Measurements from ENCODE around the gene MTUS2. TPM values are rescaled to one million over a fixed set of nuclear protein-coding genes. Genes with fewer than 3 reads are reported as not detected.
A peak's percentile ranks its signal among the peaks of the same experiment; 100 is the strongest.

MTUS2 gene
- total and polyA plus RNA-seq, 7 experiments from 2014 or later = 0.05 to 0.83 TPM; not detected in 5

DNA sequence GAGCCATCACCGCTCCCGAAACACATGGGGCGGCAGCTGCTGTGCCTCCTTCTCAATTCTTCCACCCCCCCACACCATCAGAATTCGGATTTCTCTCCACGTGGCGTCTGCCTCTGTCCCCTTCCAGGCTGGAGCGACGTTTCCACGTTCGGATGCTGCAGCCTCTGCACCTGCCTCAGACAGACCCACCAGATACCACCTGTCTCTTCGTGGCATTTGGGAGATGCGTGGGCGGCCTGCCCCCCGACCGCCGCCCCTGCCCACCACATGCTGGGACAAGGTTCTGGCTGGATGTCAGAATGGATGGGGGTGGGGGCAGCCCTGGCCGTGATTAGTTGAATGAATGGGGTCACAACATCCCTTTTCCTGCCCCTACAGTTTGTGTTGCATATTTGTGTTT is 685.4 kb downstream of the MTUS2 start:
- Mint-ChIP-seq H3K36me3 (no peaks in the 10 kb centered on the region), H3K27ac (no peak overlapping the region), H3K9me3 (no peaks in the 10 kb centered on the region), H3K4me3 (no peak overlapping the region), H3K4me1 (peaks cover 0 to 7% (median 4%) of the 10 kb centered on the region in 7 donors), H3K27me3 (peaks cover 11 to 15% (median 12%) of the 10 kb centered on the region in 5 donors)
- Histone ChIP-seq H3K9me3 (ENCODE audit: control insufficient read depth in 2 of 3, low read length in 3 of 3) (no peaks in the 10 kb centered on the region), H3K27me3 (ENCODE audit: control insufficient read depth in 2 of 2, insufficient read depth in 2 of 2, low read length in 2 of 2) (no peaks in the 10 kb centered on the region), H3K36me3 (ENCODE audit: control insufficient read depth in 2 of 3, insufficient read depth in 3 of 3, low read length in 3 of 3) (no peaks in the 10 kb centered on the region), H3K4me1 (ENCODE audit: control insufficient read depth in 2 of 2, insufficient read depth in 2 of 2, low read length in 2 of 2) (no peaks in the 10 kb centered on the region), H3K27ac (ENCODE audit: low read depth, low read length) (no peak overlapping the region), H3K4me3 (ENCODE audit: low read length) (no peak overlapping the region)
- DNase-seq (no peak), ATAC-seq (no peak)
- ChIA-PET POLR2A (no interaction called here), CTCF (interaction anchor here (1.0 kb wide), 1 partner anchor 30 kb away, joined by 3 read pairs; no protein-coding TSS in a partner anchor)
- intact Hi-C loops (cut with micrococcal nuclease) = loop anchor here in 1 of 2 donors (5.0 kb wide), 3 partner anchors 342 to 962 kb away; partner anchors contain the start of gene HMGB1

DNA sequence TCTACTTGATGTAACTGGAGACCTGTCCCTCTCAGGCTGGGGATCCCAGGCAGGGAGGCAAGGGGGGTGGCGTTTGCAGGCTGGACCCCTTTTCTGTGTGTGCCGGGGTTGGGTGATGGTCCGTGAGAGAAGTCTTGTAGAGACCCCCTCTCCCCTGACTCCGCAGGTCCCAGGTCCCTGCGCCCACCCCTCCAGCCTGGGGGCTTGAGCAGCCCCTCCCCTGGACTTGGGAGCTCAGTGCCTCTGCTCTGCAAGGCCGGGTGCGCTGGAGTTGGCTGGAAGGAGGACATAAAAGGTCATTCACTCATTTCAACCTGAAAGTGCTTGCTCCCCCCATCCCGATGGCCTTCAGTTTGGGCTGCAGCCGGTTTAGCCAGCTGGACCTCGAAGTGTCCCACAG is 685.8 kb downstream of the MTUS2 start:
- intact Hi-C loops (cut with micrococcal nuclease) = loop anchor here in 1 of 2 donors (2.0 to 5.0 kb wide), 4 partner anchors 341 to 1045 kb away; partner anchors contain the start of gene HMGB1
- Histone ChIP-seq H3K4me3 (ENCODE audit: low read length) (no peak overlapping the region), H3K4me1 (ENCODE audit: control insufficient read depth in 2 of 2, insufficient read depth in 2 of 2, low read length in 2 of 2) (no peaks in the 10 kb centered on the region), H3K27me3 (ENCODE audit: control insufficient read depth in 2 of 2, insufficient read depth in 2 of 2, low read length in 2 of 2) (no peaks in the 10 kb centered on the region), H3K27ac (ENCODE audit: low read depth, low read length) (no peak overlapping the region), H3K36me3 (ENCODE audit: control insufficient read depth in 2 of 3, insufficient read depth in 3 of 3, low read length in 3 of 3) (no peaks in the 10 kb centered on the region), H3K9me3 (ENCODE audit: control insufficient read depth in 2 of 3, low read length in 3 of 3) (no peaks in the 10 kb centered on the region)
- H3K4me1 Mint-ChIP-seq = peaks cover 0 to 7% (median 4%) of the 10 kb centered on the region in 7 donors
- H3K27me3 Mint-ChIP-seq = peaks cover 8 to 13% (median 12%) of the 10 kb centered on the region in 5 donors
- ChIA-PET CTCF (interaction anchor here (1.8 kb wide), 1 partner anchor 202 kb away, joined by 5 read pairs; no protein-coding TSS in a partner anchor), POLR2A (no interaction called here)
- H3K9me3 Mint-ChIP-seq = no peaks in the 10 kb centered on the region
- H3K4me3 Mint-ChIP-seq = no peak overlapping the region
- no peaks in the 10 kb centered on the region for H3K36me3 Mint-ChIP-seq
- no peak for DNase-seq
- H3K27ac Mint-ChIP-seq = no peak overlapping the region
- ATAC-seq = no peak

DNA sequence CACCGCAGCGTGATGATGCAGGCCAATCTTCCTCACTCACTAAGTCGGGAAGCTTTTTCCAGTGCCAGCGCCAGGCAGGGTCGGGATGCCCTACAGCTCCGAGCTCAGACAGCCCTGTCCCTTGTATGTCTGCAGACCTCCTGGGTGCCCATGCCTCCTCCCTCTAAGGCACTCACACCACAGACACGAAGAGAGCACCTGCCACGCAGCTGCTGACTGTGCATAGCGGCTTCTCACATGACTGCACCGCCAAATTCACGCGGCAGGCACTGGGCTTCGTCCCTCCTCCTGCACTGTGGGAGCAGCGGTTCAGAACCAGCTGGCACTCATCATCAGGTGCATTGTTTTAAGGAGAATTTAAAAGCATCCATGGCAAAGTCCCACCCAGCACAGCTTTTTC is 687.2 kb downstream of the MTUS2 start:
- Histone ChIP-seq H3K9me3 (ENCODE audit: control insufficient read depth in 2 of 3, low read length in 3 of 3) (no peaks in the 10 kb centered on the region), H3K27me3 (ENCODE audit: control insufficient read depth in 2 of 2, insufficient read depth in 2 of 2, low read length in 2 of 2) (no peaks in the 10 kb centered on the region), H3K27ac (ENCODE audit: low read depth, low read length) (no peak overlapping the region), H3K36me3 (ENCODE audit: control insufficient read depth in 2 of 3, insufficient read depth in 3 of 3, low read length in 3 of 3) (peaks cover 0 to 4% (median 0%) of the 10 kb centered on the region in 3 experiments), H3K4me1 (ENCODE audit: control insufficient read depth in 2 of 2, insufficient read depth in 2 of 2, low read length in 2 of 2) (no peaks in the 10 kb centered on the region), H3K4me3 (ENCODE audit: low read length) (no peak overlapping the region)
- no peak for DNase-seq
- CTCF ChIA-PET = interaction anchor here (0.7 to 4.4 kb wide), 6 partner anchors 12 to 898 kb away, joined by 3 to 41 read pairs (median 5); no protein-coding TSS in a partner anchor
- Mint-ChIP-seq H3K4me3 (no peak overlapping the region), H3K36me3 (no peaks in the 10 kb centered on the region), H3K27ac (no peak overlapping the region), H3K27me3 (peaks cover 6 to 12% (median 7%) of the 10 kb centered on the region in 5 donors), H3K4me1 (peaks cover 0 to 7% (median 4%) of the 10 kb centered on the region in 7 donors), H3K9me3 (no peaks in the 10 kb centered on the region)
- intact Hi-C loops (cut with micrococcal nuclease) = loop anchor here in 1 of 2 donors (2.0 to 5.0 kb wide), 4 partner anchors 340 to 1043 kb away; partner anchors contain the start of gene HMGB1
- ATAC-seq = no peak
- POLR2A ChIA-PET = no interaction called here

DNA sequence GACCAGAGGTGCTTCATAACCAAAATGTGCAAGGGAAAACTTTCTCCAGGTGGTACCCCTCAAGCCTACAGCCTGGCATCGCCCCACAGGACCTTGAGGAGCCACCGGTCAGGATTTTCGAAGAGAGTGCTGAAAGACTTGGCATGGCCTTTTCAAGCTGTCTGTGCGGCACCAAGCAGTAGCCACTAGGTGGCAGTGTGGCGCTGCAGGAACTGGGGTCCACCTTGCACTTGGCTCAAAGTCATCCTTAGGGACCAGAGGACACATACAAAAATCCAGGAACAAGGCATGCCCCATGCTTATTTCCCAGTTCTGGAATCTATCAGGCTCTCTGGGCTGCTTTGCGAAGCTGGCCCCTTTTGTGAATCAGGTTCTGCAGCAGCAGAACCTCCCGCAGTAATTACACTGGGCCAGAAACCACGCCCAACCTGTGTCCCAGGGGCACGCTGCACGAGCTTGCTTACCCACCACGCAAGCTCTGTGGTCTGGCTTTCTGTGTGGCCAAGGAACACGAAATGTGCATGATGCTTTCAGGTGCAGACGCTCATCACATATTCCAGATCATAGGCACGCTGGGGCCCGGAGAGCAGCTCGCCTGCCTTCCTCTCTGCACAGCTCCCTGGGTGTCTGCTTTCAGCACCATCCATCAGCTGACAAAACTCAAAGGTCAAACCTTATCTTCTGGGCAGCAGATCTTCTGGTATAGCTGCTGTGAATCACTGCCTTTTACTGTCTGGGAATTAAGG is 688.2 kb downstream of the MTUS2 start:
- Mint-ChIP-seq H3K4me3 (no peak overlapping the region), H3K27ac (peak overlapping the region in 1 of 9 donors; percentile 21), H3K9me3 (no peaks in the 10 kb centered on the region), H3K36me3 (peaks cover 0 to 1% (median 0%) of the 10 kb centered on the region in 5 donors), H3K4me1 (peaks cover 0 to 2% (median under 1%) of the 10 kb centered on the region in 7 donors), H3K27me3 (peaks cover 3 to 6% (median 5%) of the 10 kb centered on the region in 5 donors)
- CTCF ChIA-PET = interaction anchor here (0.5 to 4.4 kb wide), 15 partner anchors 9 to 1304 kb away, joined by 3 to 41 read pairs (median 4); no protein-coding TSS in a partner anchor
- DNase-seq (peak; percentile 32 to 74 (median 61)), ATAC-seq (peak; percentile 76)
- Histone ChIP-seq H3K27me3 (ENCODE audit: control insufficient read depth in 2 of 2, insufficient read depth in 2 of 2, low read length in 2 of 2) (no peaks in the 10 kb centered on the region), H3K4me1 (ENCODE audit: control insufficient read depth in 2 of 2, insufficient read depth in 2 of 2, low read length in 2 of 2) (no peaks in the 10 kb centered on the region), H3K27ac (ENCODE audit: low read depth, low read length) (no peak overlapping the region), H3K4me3 (ENCODE audit: low read length) (no peak overlapping the region), H3K36me3 (ENCODE audit: control insufficient read depth in 2 of 3, insufficient read depth in 3 of 3, low read length in 3 of 3) (peaks cover 0 to 13% (median 0%) of the 10 kb centered on the region in 3 experiments), H3K9me3 (ENCODE audit: control insufficient read depth in 2 of 3, low read length in 3 of 3) (no peaks in the 10 kb centered on the region)
- intact Hi-C loops (cut with micrococcal nuclease) = loop anchor here (1.0 to 5.0 kb wide), 10 partner anchors 200 to 1294 kb away; partner anchors contain the start of gene HMGB1 (in 1 of the 2)
- POLR2A ChIA-PET = no interaction called here

DNA sequence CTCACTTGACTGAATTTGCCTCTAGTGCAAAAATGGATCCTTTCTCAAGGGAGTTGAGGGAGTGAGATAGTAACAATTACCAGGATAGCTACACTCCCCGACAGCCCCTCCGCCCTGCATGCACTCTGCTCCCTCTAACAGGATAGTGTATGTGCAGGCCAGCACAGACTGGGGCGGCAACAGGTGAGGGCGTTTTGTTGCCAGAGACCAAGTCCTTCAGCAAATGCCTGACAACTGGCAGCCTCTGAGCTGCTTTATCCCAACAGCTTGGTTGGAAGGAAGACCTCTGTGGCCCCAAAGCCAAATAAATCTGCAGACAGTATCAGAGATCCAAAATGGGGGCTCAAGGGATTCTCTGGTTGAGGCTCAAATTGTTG is 688.7 kb downstream of the MTUS2 start:
- intact Hi-C loops (cut with micrococcal nuclease) = loop anchor here (1.0 to 5.0 kb wide), 10 partner anchors 199 to 1294 kb away; partner anchors contain the start of gene HMGB1 (in 1 of the 2)

DNA sequence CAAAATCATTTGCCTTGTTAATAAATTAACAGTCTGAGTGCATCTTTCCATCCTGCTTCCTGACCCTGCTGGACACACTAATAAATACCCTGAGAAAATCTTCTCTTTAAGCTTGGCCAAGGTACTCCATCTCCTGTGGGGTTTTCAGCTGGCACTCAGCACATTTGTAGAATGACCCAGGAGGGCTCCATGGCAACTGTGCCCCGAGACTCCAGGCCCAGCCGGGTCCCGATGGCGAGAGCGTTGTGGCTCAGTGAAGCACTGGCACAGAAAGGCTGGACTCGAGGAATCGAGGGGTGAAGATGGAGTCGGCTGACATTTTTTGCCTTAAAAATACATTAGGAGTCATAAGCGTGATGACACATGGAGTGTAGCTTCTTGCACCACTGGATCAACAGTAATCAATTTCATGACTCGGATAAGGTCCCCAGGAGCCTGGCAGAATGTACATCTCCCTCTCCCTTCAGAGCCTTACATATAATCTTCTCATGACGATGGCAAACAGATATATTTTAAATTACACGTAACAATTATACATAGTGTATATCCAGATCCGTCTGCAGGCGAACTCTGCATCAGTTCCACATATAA is 690.0 kb downstream of the MTUS2 start:
- H3K4me1 Mint-ChIP-seq = no peaks in the 10 kb centered on the region
- CTCF ChIA-PET = interaction anchor here (0.6 to 4.4 kb wide), 3 partner anchors 13 to 1295 kb away, joined by 3 to 41 read pairs (median 9); no protein-coding TSS in a partner anchor
- Histone ChIP-seq H3K4me1 (ENCODE audit: control insufficient read depth in 2 of 2, insufficient read depth in 2 of 2, low read length in 2 of 2) (no peaks in the 10 kb centered on the region), H3K4me3 (ENCODE audit: low read length) (no peak overlapping the region), H3K9me3 (ENCODE audit: control insufficient read depth in 2 of 3, low read length in 3 of 3) (no peaks in the 10 kb centered on the region), H3K36me3 (ENCODE audit: control insufficient read depth in 2 of 3, insufficient read depth in 3 of 3, low read length in 3 of 3) (peaks cover 0 to 30% (median 0%) of the 10 kb centered on the region in 3 experiments), H3K27me3 (ENCODE audit: control insufficient read depth in 2 of 2, insufficient read depth in 2 of 2, low read length in 2 of 2) (no peaks in the 10 kb centered on the region), H3K27ac (ENCODE audit: low read depth, low read length) (no peak overlapping the region)
- no peaks in the 10 kb centered on the region for H3K27me3 Mint-ChIP-seq
- no peaks in the 10 kb centered on the region for H3K9me3 Mint-ChIP-seq
- peaks cover 0 to 9% (median 3%) of the 10 kb centered on the region in 5 donors for H3K36me3 Mint-ChIP-seq
- no peak overlapping the region for H3K4me3 Mint-ChIP-seq
- DNase-seq (no peak), ATAC-seq (no peak)
- intact Hi-C loops (cut with micrococcal nuclease) = loop anchor here in 1 of 2 donors (2.0 to 5.0 kb wide), 5 partner anchors 261 to 1293 kb away; partner anchors contain the start of gene HMGB1
- POLR2A ChIA-PET = interaction anchor here (0.6 kb wide), 1 partner anchor 136 kb away, joined by 3 read pairs; no protein-coding TSS in a partner anchor
- peak overlapping the region in 3 of 9 donors; percentile 1 to 57 (median 45) for H3K27ac Mint-ChIP-seq

More for the DNA sequence above, 688.7 kb downstream of the MTUS2 start:
- Mint-ChIP-seq H3K27ac (peak overlapping the region in 2 of 9 donors; percentile 21 to 45), H3K4me3 (no peak overlapping the region), H3K36me3 (peaks cover 0 to 7% (median 2%) of the 10 kb centered on the region in 5 donors), H3K27me3 (peaks cover 0 to 2% (median 0%) of the 10 kb centered on the region in 5 donors), H3K4me1 (no peaks in the 10 kb centered on the region), H3K9me3 (no peaks in the 10 kb centered on the region)
- Histone ChIP-seq H3K4me1 (ENCODE audit: control insufficient read depth in 2 of 2, insufficient read depth in 2 of 2, low read length in 2 of 2) (no peaks in the 10 kb centered on the region), H3K4me3 (ENCODE audit: low read length) (no peak overlapping the region), H3K27ac (ENCODE audit: low read depth, low read length) (no peak overlapping the region), H3K36me3 (ENCODE audit: control insufficient read depth in 2 of 3, insufficient read depth in 3 of 3, low read length in 3 of 3) (peaks cover 0 to 18% (median 0%) of the 10 kb centered on the region in 3 experiments), H3K9me3 (ENCODE audit: control insufficient read depth in 2 of 3, low read length in 3 of 3) (no peaks in the 10 kb centered on the region), H3K27me3 (ENCODE audit: control insufficient read depth in 2 of 2, insufficient read depth in 2 of 2, low read length in 2 of 2) (no peaks in the 10 kb centered on the region)
- ChIA-PET CTCF (interaction anchor here (0.6 to 4.4 kb wide), 11 partner anchors 8 to 1161 kb away, joined by 3 to 41 read pairs (median 5); no protein-coding TSS in a partner anchor), POLR2A (no interaction called here)
- DNase-seq (no peak), ATAC-seq (no peak)
